Neuronal stem cell (in vitro differentiated cells): Measurements from ENCODE around the gene MAP3K5.

Experiments used
- DNase-seq: peaks from one replicate; pipeline ENCODE4 v3.0.0-alpha.2; 2013; ENCODE audit warnings: low spot score
- H2AFZ ChIP-seq: one replicate; pipeline ENCODE4 v1.6.1; 2013; ENCODE audit warnings: mild to moderate bottlenecking, low read length, inconsistent platforms
- H2AK5ac ChIP-seq: 2 replicates; pipeline ENCODE4 v1.6.1; 2013; ENCODE audit warnings: low read depth, mild to moderate bottlenecking, inconsistent platforms, low read length, moderate library complexity, mixed read lengths
- H2BK120ac ChIP-seq: 2 replicates; pipeline ENCODE4 v1.6.1; 2013; ENCODE audit warnings: low read depth, mild to moderate bottlenecking, inconsistent platforms, low read length, moderate library complexity, mixed read lengths
- H2BK12ac ChIP-seq: one replicate; pipeline ENCODE4 v1.6.1; 2013; ENCODE audit warnings: low read length, inconsistent platforms
- H2BK15ac ChIP-seq: 2 replicates; pipeline ENCODE4 v1.6.1; 2013; ENCODE audit warnings: mild to moderate bottlenecking, low read length, inconsistent platforms, mixed read lengths
- H2BK5ac ChIP-seq: one replicate; pipeline ENCODE4 v1.6.1; 2013; ENCODE audit warnings: inconsistent platforms, mild to moderate bottlenecking, low read length, moderate library complexity
- H3K14ac ChIP-seq: one replicate; pipeline ENCODE4 v1.6.1; 2013; ENCODE audit warnings: low read length, inconsistent platforms
- H3K18ac ChIP-seq: 2 replicates; pipeline ENCODE4 v1.6.1; 2013; ENCODE audit warnings: low read length, inconsistent platforms
- H3K23ac ChIP-seq: 2 replicates; pipeline ENCODE4 v1.6.1; 2013; ENCODE audit warnings: low read depth, mild to moderate bottlenecking, mixed read lengths, low read length, inconsistent platforms; ENCODE audit not compliant: poor library complexity
- H3K27ac ChIP-seq: replicated peaks from 3 replicates; pipeline ENCODE4 v1.5.1; 2013; ENCODE audit warnings: low read length, inconsistent platforms
- H3K27me3 ChIP-seq, 3 experiments: 2 replicates each; pipeline ENCODE4 v1.6.1; 2013; ENCODE audit warnings: low read length in 3 of 3, mild to moderate bottlenecking in 2 of 3, inconsistent platforms in 1 of 3, low read depth in 1 of 3, mixed read lengths in 1 of 3, moderate library complexity in 1 of 3; ENCODE audit not compliant: control insufficient read depth in 3 of 3, insufficient read depth in 3 of 3
- H3K36me3 ChIP-seq, 2 donors: replicated peaks in 1 of 2; 2 replicates each; pipeline ENCODE4 v1.6.1; 2013; ENCODE audit warnings: low read length in 2 of 2; ENCODE audit not compliant: control insufficient read depth in 2 of 2, insufficient read depth in 2 of 2
- H3K4ac ChIP-seq: 2 replicates; pipeline ENCODE4 v1.6.1; 2013; ENCODE audit warnings: inconsistent platforms, mild to moderate bottlenecking, low read length, moderate library complexity
- H3K4me1 ChIP-seq, 2 donors: 1 replicate in 1 of 2; 2 replicates in 1 of 2; pipeline ENCODE4 v1.6.1; 2013; ENCODE audit warnings: low read length in 2 of 2, low read depth in 1 of 2; ENCODE audit not compliant: control insufficient read depth in 2 of 2, insufficient read depth in 1 of 2
- H3K4me2 ChIP-seq: one replicate; pipeline ENCODE4 v1.6.1; 2013; ENCODE audit warnings: mild to moderate bottlenecking, low read length, inconsistent platforms; ENCODE audit not compliant: insufficient read depth, poor library complexity, severe bottlenecking
- H3K4me3 ChIP-seq, 2 donors: 2 replicates each; pipeline ENCODE4 v1.5.1; 2013; ENCODE audit warnings: low read length in 2 of 2, mild to moderate bottlenecking in 2 of 2, inconsistent platforms in 1 of 2, moderate library complexity in 1 of 2
- H3K79me1 ChIP-seq: one replicate; pipeline ENCODE4 v1.6.1; 2013; ENCODE audit warnings: low read depth, mild to moderate bottlenecking, inconsistent platforms, low read length, moderate library complexity
- H3K9ac ChIP-seq: one replicate; pipeline ENCODE4 v1.6.1; 2013; ENCODE audit warnings: mild to moderate bottlenecking, low read depth, low read length, inconsistent platforms; ENCODE audit not compliant: poor library complexity
- H3K9me3 ChIP-seq, 2 donors: replicated peaks in 1 of 2; 2 replicates each; pipeline versions ENCODE3 to v1.6.1; 2013; ENCODE audit warnings: low read length in 2 of 2, mild to moderate bottlenecking in 2 of 2, inconsistent platforms in 1 of 2, low read depth in 1 of 2, mixed read lengths in 1 of 2, moderate library complexity in 1 of 2; ENCODE audit not compliant: control insufficient read depth in 2 of 2, insufficient read depth in 1 of 2
- H4K8ac ChIP-seq: one replicate; pipeline ENCODE4 v1.6.1; 2013; ENCODE audit warnings: low read depth, mild to moderate bottlenecking, inconsistent platforms, low read length, moderate library complexity
- H4K91ac ChIP-seq: one replicate; pipeline ENCODE4 v1.6.1; 2013; ENCODE audit warnings: low read length, low read depth, mild to moderate bottlenecking, inconsistent platforms; ENCODE audit not compliant: poor library complexity
- WGBS, 2 donors: extraction: QIAGEN DNeasy Blood & Tissue Kit; methylation state at CpG; one replicate each; pipeline ENCODE4 v1.1.7; 2013; ENCODE audit warnings: missing lambda C conversion rate in 2 of 2, mixed read lengths in 1 of 2; ENCODE audit not compliant: insufficient read length in 2 of 2, insufficient replicate concordance in 1 of 2; ENCODE audit errors: extremely low coverage in 2 of 2; 5-methylcytosine and 5-hydroxymethylcytosine counted together

MAP3K5 gene

DNA sequence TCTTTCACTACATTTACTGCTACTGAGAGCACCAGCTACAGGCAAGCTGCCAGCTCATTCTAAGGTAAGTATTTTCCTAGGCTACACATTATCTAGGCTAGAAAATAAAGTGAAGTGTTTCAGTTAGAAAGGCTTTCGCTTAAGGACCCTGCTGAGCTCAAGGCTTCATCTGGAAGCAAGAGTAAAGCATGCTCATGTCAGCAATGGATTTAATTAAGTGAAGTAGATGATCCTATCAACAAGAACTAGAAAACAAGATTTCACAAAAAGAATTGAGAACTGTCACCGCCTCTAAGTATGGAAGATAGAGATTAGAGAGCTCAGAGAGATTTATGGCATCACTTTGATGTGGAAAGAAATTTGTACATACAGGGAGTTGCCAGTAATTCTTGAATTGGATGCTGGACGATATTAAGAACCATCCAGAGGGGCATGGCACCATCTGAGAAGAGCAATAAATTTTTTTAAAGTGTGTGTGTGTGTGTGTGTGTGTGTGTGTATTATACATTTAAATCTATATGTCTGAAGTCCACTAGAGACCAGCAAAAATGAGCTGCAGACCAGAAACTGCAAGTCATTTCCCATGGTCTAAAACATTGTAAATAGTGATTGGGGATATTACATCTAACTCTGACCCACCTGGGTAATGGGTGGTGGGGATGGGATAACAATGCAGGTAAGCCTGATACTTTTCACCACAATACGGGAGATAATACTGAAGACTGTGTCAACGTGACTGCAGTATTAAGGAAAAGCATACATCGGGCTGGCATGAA, 136.8 kb downstream of the MAP3K5 start:
- WGBS, 2 donors, result no CpG with 5 or more reads among the region's 6 CpGs
- peak overlapping the region; percentile 21 for H3K9ac ChIP-seq
- H3K27ac ChIP-seq, result no peak overlapping the region

DNA sequence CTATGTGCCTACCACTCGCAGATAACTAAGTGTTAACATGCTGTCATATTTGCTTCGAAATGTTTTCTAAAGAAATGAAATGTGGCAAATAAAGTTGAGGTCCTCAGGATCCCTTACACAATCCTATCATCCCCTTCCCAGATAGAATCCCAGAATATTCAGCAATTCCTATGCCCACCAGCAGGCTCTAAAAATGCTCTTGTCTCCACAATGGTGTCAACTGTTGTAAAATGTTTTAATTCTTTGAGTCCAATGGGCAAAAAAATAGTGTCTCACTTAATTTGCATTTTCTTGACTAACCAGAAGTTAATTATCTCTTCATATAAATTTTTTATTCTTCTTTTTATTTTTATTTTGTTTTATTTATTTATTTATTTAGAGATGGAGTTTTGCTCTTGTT, 138.2 kb downstream of the MAP3K5 start:
- Histone ChIP-seq H3K9ac (no peak overlapping the region), H2BK5ac (no peak overlapping the region), H3K14ac (no peak overlapping the region), H2BK15ac (no peak overlapping the region), H3K9me3 (no peaks in the 10 kb centered on the region), H2AFZ (no peak overlapping the region), H2AK5ac (no peak overlapping the region), H4K91ac (no peak overlapping the region), H3K4ac (no peak overlapping the region), H3K79me1 (no peaks in the 10 kb centered on the region), H3K27ac (no peak overlapping the region), H3K4me2 (no peak overlapping the region), H3K4me3 (no peak overlapping the region), H3K4me1 (no peaks in the 10 kb centered on the region), H4K8ac (no peak overlapping the region), H3K18ac (no peak overlapping the region), H3K36me3 (no peaks in the 10 kb centered on the region), H2BK12ac (no peak overlapping the region), H2BK120ac (no peak overlapping the region), H3K27me3 (no peaks in the 10 kb centered on the region), H3K23ac (no peak overlapping the region)
- WGBS, 2 donors, result no CpG with 5 or more reads among the region's 2 CpGs
- DNase-seq, result no peak

More for the DNA sequence above, 136.8 kb downstream of the MAP3K5 start:
- Histone ChIP-seq H2BK15ac (no peak overlapping the region), H3K4me3 (no peak overlapping the region), H3K4me1 (no peaks in the 10 kb centered on the region), H2BK120ac (no peak overlapping the region), H3K14ac (no peak overlapping the region), H2BK12ac (no peak overlapping the region), H2AFZ (no peak overlapping the region), H2BK5ac (no peak overlapping the region), H2AK5ac (no peak overlapping the region), H3K9me3 (no peaks in the 10 kb centered on the region), H4K91ac (no peak overlapping the region), H3K4ac (no peak overlapping the region), H3K36me3 (no peaks in the 10 kb centered on the region), H3K23ac (no peak overlapping the region), H3K79me1 (no peaks in the 10 kb centered on the region), H3K27me3 (no peaks in the 10 kb centered on the region), H3K4me2 (no peak overlapping the region), H3K18ac (no peak overlapping the region), H4K8ac (no peak overlapping the region)
- no peak for DNase-seq

DNA sequence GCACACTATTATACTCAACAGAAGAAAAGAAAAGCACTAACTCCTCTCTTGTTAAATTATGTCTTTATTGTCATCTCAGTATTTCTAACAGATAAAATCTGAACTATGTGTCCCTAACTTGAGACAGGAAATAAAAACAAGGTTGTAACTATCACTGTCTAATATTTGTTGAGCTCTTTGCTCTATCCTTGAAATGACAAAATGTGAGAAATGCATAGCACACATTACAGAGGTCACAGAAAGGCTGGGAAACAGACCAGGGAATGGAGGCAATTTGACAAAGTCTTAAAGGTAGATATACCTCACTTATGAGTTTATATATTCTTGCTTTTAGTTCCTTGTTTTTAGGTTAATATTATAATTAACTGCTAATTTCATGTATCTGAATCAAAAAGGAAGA, 139.6 kb downstream of the MAP3K5 start:
- H4K8ac ChIP-seq, result no peak overlapping the region
- no peak overlapping the region for H4K91ac ChIP-seq
- no peak overlapping the region for H2BK5ac ChIP-seq
- H3K14ac ChIP-seq, result no peak overlapping the region
- H3K4me3 ChIP-seq, result no peak overlapping the region
- H2AFZ ChIP-seq, result no peak overlapping the region
- no peak overlapping the region for H2BK15ac ChIP-seq
- H3K27ac ChIP-seq, result no peak overlapping the region
- H3K79me1 ChIP-seq, result no peaks in the 10 kb centered on the region
- H3K36me3 ChIP-seq, result no peaks in the 10 kb centered on the region
- no peak overlapping the region for H2BK120ac ChIP-seq
- H3K4me1 ChIP-seq, result no peaks in the 10 kb centered on the region
- H3K18ac ChIP-seq, result no peak overlapping the region
- no peaks in the 10 kb centered on the region for H3K27me3 ChIP-seq
- H2AK5ac ChIP-seq, result no peak overlapping the region
- H3K23ac ChIP-seq, result no peak overlapping the region
- H2BK12ac ChIP-seq, result no peak overlapping the region
- H3K9me3 ChIP-seq, result no peaks in the 10 kb centered on the region
- H3K4me2 ChIP-seq, result no peak overlapping the region
- no peak overlapping the region for H3K4ac ChIP-seq
- no peak for DNase-seq
- H3K9ac ChIP-seq, result no peak overlapping the region

DNA sequence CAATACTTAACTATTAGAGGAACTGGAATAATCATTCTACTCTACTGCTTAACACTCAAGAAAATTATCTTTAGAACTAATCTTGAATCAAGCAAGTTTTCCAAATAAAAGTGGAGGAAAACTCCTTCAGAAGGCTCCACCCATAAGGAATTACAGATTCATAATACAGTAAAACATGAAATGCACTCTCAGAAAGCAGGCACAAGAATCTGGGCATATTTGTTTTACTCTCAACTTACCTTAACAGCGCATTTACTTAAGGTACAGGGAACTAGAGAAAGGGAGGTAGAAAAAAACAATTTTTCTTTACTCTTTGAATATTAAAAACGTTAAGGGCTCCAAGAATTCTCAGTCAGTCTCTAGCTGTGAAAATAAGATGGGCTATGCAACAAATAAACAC, 140.3 kb downstream of the MAP3K5 start:
- Histone ChIP-seq H2AFZ (no peak overlapping the region), H3K9me3 (no peaks in the 10 kb centered on the region), H2AK5ac (no peak overlapping the region), H2BK15ac (no peak overlapping the region), H3K18ac (no peak overlapping the region), H2BK120ac (no peak overlapping the region), H2BK5ac (no peak overlapping the region), H3K4me2 (no peak overlapping the region), H3K9ac (no peak overlapping the region), H4K91ac (no peak overlapping the region), H3K4ac (no peak overlapping the region), H3K23ac (no peak overlapping the region), H3K14ac (no peak overlapping the region), H3K27ac (no peak overlapping the region), H4K8ac (no peak overlapping the region), H3K4me3 (no peak overlapping the region), H2BK12ac (no peak overlapping the region), H3K4me1 (no peaks in the 10 kb centered on the region), H3K36me3 (no peaks in the 10 kb centered on the region), H3K27me3 (no peaks in the 10 kb centered on the region), H3K79me1 (no peaks in the 10 kb centered on the region)
- no peak for DNase-seq
- no CpG with 5 or more reads among the region's 2 CpGs for WGBS, 2 donors
